IPS-15b (cell line): Measurements from ENCODE around the gene PRKCE.

ENCODE experiments used
- H3K27me3 ChIP-seq: one replicate; pipeline ENCODE4 v1.6.1; 2013; ENCODE audit warnings: low read length; ENCODE audit not compliant: control insufficient read depth, insufficient read depth
- H3K36me3 ChIP-seq: one replicate; pipeline ENCODE4 v1.6.1; 2013; ENCODE audit warnings: low read length; ENCODE audit not compliant: control insufficient read depth, insufficient read depth
- H3K4me1 ChIP-seq: one replicate; pipeline ENCODE4 v1.6.1; 2013; ENCODE audit warnings: mild to moderate bottlenecking, low read length; ENCODE audit not compliant: control insufficient read depth, insufficient read depth
- H3K4me3 ChIP-seq: one replicate; pipeline ENCODE4 v1.5.1; 2013; ENCODE audit warnings: low read depth, low read length
- H3K9ac ChIP-seq: one replicate; pipeline ENCODE4 v1.6.1; 2013; ENCODE audit warnings: low read depth, mild to moderate bottlenecking, low read length
- H3K9me3 ChIP-seq: one replicate; pipeline ENCODE4 v1.6.1; 2013; ENCODE audit warnings: mild to moderate bottlenecking, low read length; ENCODE audit not compliant: control insufficient read depth, insufficient read depth

Gene PRKCE

GRCh38 chr2:45675263-45675812, 23.9 kb downstream of the PRKCE start:
- Histone ChIP-seq H3K4me3 (no peak overlapping the region), H3K27me3 (no peaks in the 10 kb centered on the region), H3K36me3 (no peaks in the 10 kb centered on the region), H3K9me3 (no peaks in the 10 kb centered on the region), H3K9ac (no peak overlapping the region), H3K4me1 (no peaks in the 10 kb centered on the region)

DNA sequence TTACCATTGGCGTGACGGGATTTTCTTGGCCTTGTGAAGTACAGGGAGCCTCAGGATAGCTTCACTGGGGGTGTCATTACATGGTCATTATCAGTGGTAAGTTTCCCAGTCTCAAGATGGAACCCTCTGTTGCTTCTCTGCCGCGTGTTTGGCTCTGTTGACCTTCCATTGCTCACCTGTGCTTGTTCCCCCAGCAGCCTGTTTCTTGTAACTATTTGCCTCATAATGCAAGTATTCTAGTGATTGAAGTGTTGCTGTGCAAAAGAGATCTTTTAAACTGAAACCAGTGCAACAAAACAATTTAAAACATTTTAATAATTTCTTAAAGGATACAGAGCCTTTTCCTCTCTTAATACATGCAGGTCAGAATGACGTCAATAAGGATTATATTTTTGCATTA, 24.6 kb downstream of the PRKCE start:
- H3K9ac ChIP-seq, result no peak overlapping the region
- no peaks in the 10 kb centered on the region for H3K4me1 ChIP-seq
- H3K36me3 ChIP-seq, result no peaks in the 10 kb centered on the region
- H3K27me3 ChIP-seq, result no peaks in the 10 kb centered on the region
- H3K4me3 ChIP-seq, result no peak overlapping the region
- no peaks in the 10 kb centered on the region for H3K9me3 ChIP-seq

DNA sequence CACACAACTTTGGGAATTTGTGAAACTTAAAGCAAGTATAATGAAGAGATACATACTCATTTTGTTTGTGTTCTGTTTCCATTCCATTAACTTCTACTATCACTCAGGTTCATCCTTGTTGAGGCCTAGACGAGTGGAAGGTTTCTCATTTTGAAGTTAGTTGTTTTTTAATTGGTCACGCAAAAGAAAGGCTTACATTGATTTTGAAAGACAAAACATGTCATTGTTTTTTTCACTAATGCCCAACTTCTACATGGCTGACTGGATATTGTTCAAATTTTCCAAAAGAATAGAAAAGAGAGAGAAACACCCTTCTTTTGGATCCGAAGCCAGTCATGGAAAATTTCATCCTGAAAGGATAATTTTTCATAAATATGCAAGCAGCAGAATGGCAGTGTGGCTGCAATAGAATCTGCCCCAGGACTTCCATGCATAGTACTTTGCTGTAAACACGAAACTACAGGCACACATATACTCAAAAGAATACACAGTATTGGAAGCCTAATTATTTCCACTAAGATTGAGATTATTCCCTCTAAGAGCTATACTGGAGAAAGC, 27.4 kb downstream of the PRKCE start:
- Histone ChIP-seq H3K36me3 (no peaks in the 10 kb centered on the region), H3K9ac (no peak overlapping the region), H3K4me1 (no peaks in the 10 kb centered on the region), H3K4me3 (no peak overlapping the region), H3K9me3 (no peaks in the 10 kb centered on the region), H3K27me3 (no peaks in the 10 kb centered on the region)

DNA sequence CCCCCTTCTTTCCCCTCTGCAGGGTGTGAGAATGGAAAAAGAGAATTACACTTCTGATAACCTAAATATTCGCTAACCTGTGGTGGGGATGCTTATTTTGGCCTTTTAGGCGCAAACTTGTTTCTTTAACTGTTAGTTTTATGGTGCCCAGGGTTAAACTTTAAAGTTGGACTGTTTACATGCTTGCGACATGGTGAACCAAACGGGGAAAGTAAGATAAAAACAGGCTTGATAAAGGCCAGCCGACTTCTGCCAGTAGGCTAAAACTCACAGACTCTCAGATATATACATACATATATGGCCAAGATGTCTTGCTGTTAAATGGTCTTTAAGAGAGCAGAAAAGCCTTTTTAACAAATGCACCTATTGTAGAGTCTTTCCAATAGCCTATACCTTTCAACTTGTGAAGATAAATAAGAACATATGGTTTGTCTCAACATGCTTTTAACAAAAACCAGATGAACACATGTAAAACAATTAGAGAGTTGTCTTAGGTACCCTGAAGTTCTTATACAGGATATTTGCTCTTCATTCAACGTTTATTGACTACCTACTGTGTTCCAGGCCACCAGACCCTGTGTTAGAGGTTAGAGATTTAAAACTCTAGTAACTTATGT, 29.0 kb downstream of the PRKCE start:
- Histone ChIP-seq H3K4me1 (no peaks in the 10 kb centered on the region), H3K36me3 (no peaks in the 10 kb centered on the region), H3K4me3 (no peak overlapping the region), H3K27me3 (no peaks in the 10 kb centered on the region), H3K9ac (no peak overlapping the region), H3K9me3 (no peaks in the 10 kb centered on the region)

DNA sequence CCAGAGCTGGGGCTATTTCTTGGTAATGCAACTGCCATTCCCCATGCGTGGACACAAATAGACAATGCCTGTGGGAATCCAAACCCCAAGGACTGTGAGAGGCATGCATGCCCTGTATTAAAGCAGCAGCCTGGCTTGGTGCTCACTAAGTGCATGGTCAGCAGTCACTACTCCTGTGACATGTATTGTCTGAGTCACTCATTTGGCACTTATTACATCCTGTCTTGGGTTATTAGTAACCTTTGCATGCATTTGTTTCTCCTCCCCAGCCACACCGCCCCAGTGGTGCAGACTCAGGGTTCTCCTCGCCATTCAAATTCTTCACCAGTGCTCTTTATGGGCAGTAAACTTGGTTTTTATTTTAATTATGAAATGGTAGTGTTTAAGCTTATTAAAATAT, 30.2 kb downstream of the PRKCE start:
- no peak overlapping the region for H3K9ac ChIP-seq
- H3K4me3 ChIP-seq, result no peak overlapping the region
- no peaks in the 10 kb centered on the region for H3K36me3 ChIP-seq
- no peaks in the 10 kb centered on the region for H3K27me3 ChIP-seq
- no peaks in the 10 kb centered on the region for H3K4me1 ChIP-seq
- H3K9me3 ChIP-seq, result no peaks in the 10 kb centered on the region

DNA sequence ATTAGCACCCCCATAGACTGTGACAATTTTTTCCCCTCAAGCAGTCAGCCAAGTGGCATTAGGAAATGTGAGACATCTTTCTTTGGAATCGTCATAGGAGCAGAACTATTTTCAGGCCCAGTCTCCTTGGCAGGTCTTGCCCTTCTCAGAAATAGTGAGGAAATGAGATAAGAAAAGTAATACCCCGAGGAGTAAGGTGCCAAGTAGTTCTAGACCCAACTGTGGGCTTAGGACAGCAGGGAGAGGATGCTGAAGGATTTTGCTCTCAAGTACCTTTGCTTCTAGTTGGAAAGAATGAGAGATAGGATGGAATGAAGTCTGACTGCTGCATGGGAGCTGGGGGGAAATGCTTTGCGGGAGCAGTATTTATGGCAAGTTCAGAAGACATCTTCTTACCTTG, 31.8 kb downstream of the PRKCE start:
- Histone ChIP-seq H3K4me1 (no peaks in the 10 kb centered on the region), H3K36me3 (no peaks in the 10 kb centered on the region), H3K4me3 (no peak overlapping the region), H3K9ac (no peak overlapping the region), H3K27me3 (no peaks in the 10 kb centered on the region), H3K9me3 (no peaks in the 10 kb centered on the region)

DNA sequence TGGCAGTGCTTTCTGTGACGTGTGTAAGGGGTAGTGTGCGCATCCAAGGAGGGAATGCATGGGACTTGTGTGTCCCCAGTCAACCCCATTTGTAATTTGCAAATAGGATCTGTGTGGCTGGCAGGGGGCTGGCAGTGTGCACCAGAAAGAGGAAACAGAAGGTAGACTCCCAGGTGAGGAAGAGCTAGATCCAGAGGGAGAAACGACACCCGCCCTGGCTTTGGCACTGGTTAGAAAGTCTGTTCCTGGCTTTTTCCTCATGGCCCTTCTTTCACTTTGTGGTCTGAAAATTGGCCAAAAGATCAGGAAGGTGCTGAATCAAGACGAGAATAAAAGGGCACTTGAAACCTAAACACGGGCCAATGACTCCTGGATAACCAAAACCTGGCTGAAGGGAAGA, 33.3 kb downstream of the PRKCE start:
- Histone ChIP-seq H3K4me1 (no peaks in the 10 kb centered on the region), H3K9me3 (no peaks in the 10 kb centered on the region), H3K36me3 (no peaks in the 10 kb centered on the region), H3K4me3 (no peak overlapping the region), H3K9ac (no peak overlapping the region), H3K27me3 (no peaks in the 10 kb centered on the region)

DNA sequence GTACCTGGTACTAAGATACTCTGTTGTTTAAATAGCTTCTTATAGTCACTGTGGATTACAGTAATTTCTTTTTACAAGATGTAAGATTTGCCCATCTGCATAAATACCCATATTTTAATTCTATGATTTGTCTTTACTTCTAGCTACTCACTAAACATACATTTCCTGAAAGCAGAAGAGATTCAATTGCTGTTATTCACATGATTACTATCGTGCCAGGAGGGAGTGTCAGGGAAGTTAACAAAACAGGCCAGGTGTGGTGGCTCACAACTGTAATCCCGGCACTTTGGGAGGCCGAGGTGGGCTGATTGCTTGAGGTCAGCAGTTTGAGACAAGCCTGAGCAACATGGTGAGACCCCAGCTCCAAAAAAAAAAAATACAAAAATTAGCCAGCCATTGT, 33.8 kb downstream of the PRKCE start:
- H3K4me3 ChIP-seq, result no peak overlapping the region
- no peak overlapping the region for H3K9ac ChIP-seq
- no peaks in the 10 kb centered on the region for H3K36me3 ChIP-seq
- no peaks in the 10 kb centered on the region for H3K27me3 ChIP-seq
- no peaks in the 10 kb centered on the region for H3K9me3 ChIP-seq
- no peaks in the 10 kb centered on the region for H3K4me1 ChIP-seq

DNA sequence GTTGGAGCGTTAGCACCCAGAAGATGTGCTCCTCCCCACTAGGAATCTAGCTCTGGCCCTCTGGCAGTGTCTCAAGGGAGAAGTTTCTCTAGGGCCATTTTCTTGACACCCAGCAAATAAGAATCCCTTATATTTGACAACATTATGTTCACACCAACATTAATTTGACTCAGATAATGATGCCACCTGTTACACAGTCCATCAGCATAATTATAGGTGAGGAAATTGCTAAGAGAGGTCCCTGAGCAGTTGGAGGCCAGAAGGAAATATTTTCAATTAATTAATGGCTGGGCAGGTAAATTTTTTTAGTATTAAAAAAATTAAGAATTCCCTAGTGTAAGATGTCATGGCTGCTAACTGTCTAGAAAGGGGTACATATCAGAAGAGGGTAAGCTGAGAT, 36.5 kb downstream of the PRKCE start:
- no peaks in the 10 kb centered on the region for H3K4me1 ChIP-seq

GRCh38 chr2:45688479-45689298, 37.2 kb downstream of the PRKCE start:
- Histone ChIP-seq H3K36me3 (no peaks in the 10 kb centered on the region), H3K9ac (no peak overlapping the region), H3K4me1 (no peaks in the 10 kb centered on the region), H3K27me3 (no peaks in the 10 kb centered on the region), H3K4me3 (no peak overlapping the region), H3K9me3 (no peaks in the 10 kb centered on the region)

More for the DNA sequence above, 36.5 kb downstream of the PRKCE start:
- Histone ChIP-seq H3K9me3 (no peaks in the 10 kb centered on the region), H3K36me3 (no peaks in the 10 kb centered on the region), H3K9ac (no peak overlapping the region), H3K27me3 (no peaks in the 10 kb centered on the region), H3K4me3 (no peak overlapping the region)

DNA sequence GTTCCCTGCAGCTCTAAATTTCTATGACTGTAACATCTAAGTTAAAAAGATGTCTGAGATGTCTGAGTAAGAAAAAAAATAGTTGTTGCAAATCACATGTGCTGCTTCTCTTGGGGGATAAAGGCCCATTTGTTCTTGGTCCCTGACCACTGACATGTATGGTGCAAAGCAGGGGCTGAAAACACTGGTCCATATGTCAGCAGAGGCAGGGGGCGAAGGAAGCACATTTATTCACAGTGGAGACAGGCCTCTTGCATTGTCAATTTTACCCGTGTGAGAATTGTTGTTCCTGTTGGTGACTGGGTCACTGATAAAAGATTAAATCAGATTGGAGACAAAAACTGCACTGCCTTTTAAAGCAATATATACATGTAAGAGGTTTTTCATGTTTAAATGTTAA, 38.8 kb downstream of the PRKCE start:
- Histone ChIP-seq H3K27me3 (no peaks in the 10 kb centered on the region), H3K4me3 (no peak overlapping the region), H3K4me1 (no peaks in the 10 kb centered on the region), H3K36me3 (no peaks in the 10 kb centered on the region), H3K9me3 (no peaks in the 10 kb centered on the region), H3K9ac (no peak overlapping the region)
